ENCODE measurements around the gene TYMS. TPM values are rescaled to one million over a fixed set of nuclear protein-coding genes. Genes with fewer than 3 reads are reported as not detected.

Gene TYMS
- total and polyA plus RNA-seq, 12 donors = 0.32 to 19.2 (median 3.8) TPM; not detected in 1

DNA sequence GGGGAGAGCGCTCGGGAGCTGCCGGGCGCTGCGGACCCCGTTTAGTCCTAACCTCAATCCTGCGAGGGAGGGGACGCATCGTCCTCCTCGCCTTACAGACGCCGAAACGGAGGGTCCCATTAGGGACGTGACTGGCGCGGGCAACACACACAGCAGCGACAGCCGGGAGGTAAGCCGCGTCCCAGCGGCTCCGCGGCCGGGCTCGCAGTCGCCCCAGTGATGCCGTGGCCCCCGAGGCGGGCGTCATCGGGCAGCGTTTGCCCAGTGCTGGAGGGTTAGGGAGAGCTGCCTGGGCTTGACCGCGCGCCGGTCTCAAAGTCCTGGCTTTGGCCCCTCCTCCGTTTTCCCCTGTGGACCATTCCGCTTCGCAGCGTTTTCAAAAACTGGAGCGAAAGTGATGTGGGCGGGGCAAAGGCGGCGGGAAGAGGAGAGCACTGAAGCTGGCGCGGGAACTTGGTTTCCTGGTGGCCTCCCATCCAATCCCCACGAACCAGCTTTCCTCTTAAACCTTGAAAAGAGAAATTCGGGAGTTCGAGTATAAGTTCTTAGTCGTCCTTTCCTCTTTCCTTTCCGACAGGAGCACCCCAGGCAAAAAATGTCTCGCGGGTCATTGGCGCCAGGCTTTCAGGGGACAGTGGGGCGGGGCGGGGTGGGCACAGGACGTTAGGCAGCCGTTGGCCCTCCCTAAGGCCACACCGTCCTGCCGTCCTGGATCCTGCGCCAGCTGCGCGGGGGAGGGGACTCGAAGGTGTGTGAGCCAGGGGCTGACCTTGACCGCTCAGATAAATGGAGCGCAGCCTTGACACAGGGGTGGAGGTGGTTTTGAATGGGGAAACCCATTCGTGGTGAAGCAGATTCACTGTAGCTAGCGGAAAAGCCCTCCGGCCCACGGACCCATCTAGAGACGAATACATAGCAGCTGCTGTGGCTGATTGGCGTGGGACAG lies 821 bp downstream of the TYMS start:
- Histone ChIP-seq H3K9me3 (replicated peaks in 1 of 3) (no peaks in the 10 kb centered on the region), H3K27ac (no peak overlapping the region), H3K4me1 (replicated peaks in 1 of 2) (peaks cover 0 to 9% of the 10 kb centered on the region in 2 donors), H3K27me3 (peaks cover 4% of the 10 kb centered on the region), H3K36me3 (replicated peaks in 1 of 2) (no peaks in the 10 kb centered on the region), H3K4me3 (peak overlapping the region in 3 of 4 donors; percentile 33 to 62 (median 61))
- no peak for TF ChIP-seq POLR2A (IDR thresholded peaks at IDR 0.05)
- TF ChIP-seq, protein P1, sequence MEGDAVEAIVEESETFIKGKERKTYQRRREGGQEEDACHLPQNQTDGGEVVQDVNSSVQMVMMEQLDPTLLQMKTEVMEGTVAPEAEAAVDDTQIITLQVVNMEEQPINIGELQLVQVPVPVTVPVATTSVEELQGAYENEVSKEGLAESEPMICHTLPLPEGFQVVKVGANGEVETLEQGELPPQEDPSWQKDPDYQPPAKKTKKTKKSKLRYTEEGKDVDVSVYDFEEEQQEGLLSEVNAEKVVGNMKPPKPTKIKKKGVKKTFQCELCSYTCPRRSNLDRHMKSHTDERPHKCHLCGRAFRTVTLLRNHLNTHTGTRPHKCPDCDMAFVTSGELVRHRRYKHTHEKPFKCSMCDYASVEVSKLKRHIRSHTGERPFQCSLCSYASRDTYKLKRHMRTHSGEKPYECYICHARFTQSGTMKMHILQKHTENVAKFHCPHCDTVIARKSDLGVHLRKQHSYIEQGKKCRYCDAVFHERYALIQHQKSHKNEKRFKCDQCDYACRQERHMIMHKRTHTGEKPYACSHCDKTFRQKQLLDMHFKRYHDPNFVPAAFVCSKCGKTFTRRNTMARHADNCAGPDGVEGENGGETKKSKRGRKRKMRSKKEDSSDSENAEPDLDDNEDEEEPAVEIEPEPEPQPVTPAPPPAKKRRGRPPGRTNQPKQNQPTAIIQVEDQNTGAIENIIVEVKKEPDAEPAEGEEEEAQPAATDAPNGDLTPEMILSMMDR (IDR thresholded peaks at IDR 0.05) = no peak
- WGBS, 4 donors = 1 to 6% (median 3%) methylated on average over 31 to 72 of the region's 72 CpGs
- intact Hi-C loops (cut with DNase I) = no loop called here
- peak; percentile 71 to 85 (median 78) for DNase-seq

DNA sequence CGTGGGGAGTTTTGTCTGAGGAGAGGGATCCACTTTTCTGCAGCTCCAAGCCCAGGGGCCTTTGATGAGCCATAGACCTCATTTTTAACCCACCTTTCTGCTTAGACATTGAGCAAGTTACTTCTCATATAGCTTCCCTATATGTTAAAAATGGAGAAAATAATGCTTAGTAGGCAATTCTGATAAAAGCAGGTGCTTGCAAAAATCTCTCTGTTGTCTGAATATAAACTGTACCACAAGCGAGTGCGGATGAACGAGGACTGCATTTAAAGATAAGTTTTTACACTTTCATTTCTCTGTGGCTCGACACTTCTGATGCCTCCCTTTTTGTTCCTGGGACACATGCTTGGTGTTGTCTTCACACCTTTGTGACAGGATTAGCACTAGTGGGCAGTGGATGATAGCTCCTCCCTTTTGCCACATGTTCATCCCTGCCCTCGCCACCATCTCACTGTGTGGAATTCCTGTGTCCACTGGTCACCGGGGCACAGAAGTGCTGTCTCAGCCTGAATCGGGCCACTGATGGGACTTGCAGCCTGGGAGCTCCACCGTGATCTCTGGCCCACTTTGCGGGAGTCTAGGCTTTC lies 1.6 kb downstream of the TYMS start:
- DNase-seq = no peak
- H3K4me3 ChIP-seq = no peak overlapping the region
- no peaks in the 10 kb centered on the region for H3K9me3 ChIP-seq (replicated peaks in 1 of 3)
- no peak for TF ChIP-seq POLR2A (IDR thresholded peaks at IDR 0.05)
- TF ChIP-seq, protein P1 (IDR thresholded peaks at IDR 0.05) = no peak
- H3K27me3 ChIP-seq = peaks cover 4% of the 10 kb centered on the region
- H3K27ac ChIP-seq = no peak overlapping the region
- H3K36me3 ChIP-seq (replicated peaks in 1 of 2) = no peaks in the 10 kb centered on the region
- WGBS, 4 donors = 81 to 88% (median 83%) methylated on average over 10 of the region's 10 CpGs
- intact Hi-C loops (cut with DNase I) = no loop called here
- peaks cover 0 to 9% of the 10 kb centered on the region in 2 donors for H3K4me1 ChIP-seq (replicated peaks in 1 of 2)

DNA sequence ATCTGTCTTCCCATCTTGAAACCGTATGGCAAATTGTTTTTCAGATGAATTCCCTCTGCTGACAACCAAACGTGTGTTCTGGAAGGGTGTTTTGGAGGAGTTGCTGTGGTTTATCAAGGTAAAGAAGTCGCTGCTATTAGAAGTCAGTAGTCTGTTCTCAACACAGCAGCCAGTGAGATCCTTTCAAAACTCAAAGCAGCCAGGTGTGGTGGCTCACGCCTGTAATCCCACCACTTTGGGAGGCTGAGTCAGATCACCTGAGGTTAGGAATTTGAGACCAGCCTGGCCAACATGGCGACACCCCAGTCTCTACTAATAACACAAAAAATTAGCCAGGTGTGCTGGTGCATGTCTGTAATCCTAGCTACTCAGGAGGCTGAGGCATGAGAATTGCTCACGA lies 2.1 kb downstream of the TYMS start:
- H3K4me1 ChIP-seq (replicated peaks in 1 of 2) = peaks cover 0 to 9% of the 10 kb centered on the region in 2 donors
- DNase-seq = no peak
- no peak overlapping the region for H3K27ac ChIP-seq
- intact Hi-C loops (cut with DNase I) = no loop called here
- WGBS, 4 donors = 89 to 96% (median 92%) methylated on average over 5 to 6 of the region's 6 CpGs
- H3K36me3 ChIP-seq (replicated peaks in 1 of 2) = no peaks in the 10 kb centered on the region
- no peaks in the 10 kb centered on the region for H3K9me3 ChIP-seq (replicated peaks in 1 of 3)
- H3K27me3 ChIP-seq = peaks cover 4% of the 10 kb centered on the region
- no peak for TF ChIP-seq POLR2A (IDR thresholded peaks at IDR 0.05)
- TF ChIP-seq, protein P1 (IDR thresholded peaks at IDR 0.05) = no peak
- no peak overlapping the region for H3K4me3 ChIP-seq

DNA sequence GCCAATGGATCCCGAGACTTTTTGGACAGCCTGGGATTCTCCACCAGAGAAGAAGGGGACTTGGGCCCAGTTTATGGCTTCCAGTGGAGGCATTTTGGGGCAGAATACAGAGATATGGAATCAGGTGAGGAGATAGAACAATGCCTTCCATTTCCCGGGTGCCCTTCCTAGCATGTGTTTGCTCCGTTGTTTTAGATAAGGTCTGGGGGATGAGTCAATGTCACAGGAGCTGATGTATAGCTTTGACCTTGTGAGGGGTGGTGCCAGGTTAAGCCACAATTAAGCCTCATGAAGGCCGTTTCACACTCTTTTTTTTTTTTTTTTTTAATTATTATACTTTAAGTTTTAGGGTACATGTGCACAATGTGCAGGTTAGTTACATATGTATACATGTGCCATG lies 4.7 kb downstream of the TYMS start:
- no peak overlapping the region for H3K27ac ChIP-seq
- TF ChIP-seq, protein P1 (IDR thresholded peaks at IDR 0.05) = no peak
- TF ChIP-seq POLR2A (IDR thresholded peaks at IDR 0.05) = no peak

More for the DNA sequence above, 4.7 kb downstream of the TYMS start:
- no peak for DNase-seq
- H3K9me3 ChIP-seq (replicated peaks in 1 of 3) = no peaks in the 10 kb centered on the region
- H3K4me1 ChIP-seq (replicated peaks in 1 of 2) = peaks cover 0 to 7% of the 10 kb centered on the region in 2 donors
- intact Hi-C loops (cut with DNase I) = no loop called here
- no peaks in the 10 kb centered on the region for H3K36me3 ChIP-seq (replicated peaks in 1 of 2)
- no peak overlapping the region for H3K4me3 ChIP-seq
- no peaks in the 10 kb centered on the region for H3K27me3 ChIP-seq
- WGBS, 4 donors = 73 to 86% (median 82%) methylated on average over 4 of the region's 4 CpGs
